Esophagus muscularis mucosa (tissue), 4 donors: ENCODE data around the gene QKI. TPM values are rescaled to one million over a fixed set of nuclear protein-coding genes. Genes with fewer than 3 reads are reported as not detected.

Experiments used
- DNase-seq: peaks from one replicate; pipeline ENCODE4 v3.0.0-alpha.2; 2017; ENCODE audit errors: extremely low spot score
- H3K27ac ChIP-seq, 4 donors: fragments of 200-600 bp; sonication (generic); replicated peaks in 1 of 4; 1 replicate in 3 of 4; 2 replicates in 1 of 4; pipeline ENCODE4 v1.5.1; 2016 to 2019; ENCODE audit warnings: mild to moderate bottlenecking in 1 of 4
- H3K27me3 ChIP-seq, 4 donors: fragments of 200-600 bp; sonication (generic); one replicate each; pipeline versions ENCODE4 v1.5.1 to v1.6.0; 2016 to 2019
- H3K36me3 ChIP-seq, 4 donors: fragments of 200-600 bp; sonication (generic); one replicate each; pipeline ENCODE4 v1.5.1; 2016 to 2019
- H3K4me1 ChIP-seq, 4 donors: fragments of 200-600 bp; sonication (generic); one replicate each; pipeline ENCODE4 v1.5.1; 2016 to 2019
- H3K4me3 ChIP-seq, 4 donors: fragments of 200-600 bp; sonication (generic); 1 replicate in 2 of 4; 2 replicates in 2 of 4; pipeline ENCODE4 v1.5.1; 2016 to 2019; ENCODE audit warnings: mild to moderate bottlenecking in 4 of 4, moderate library complexity in 1 of 4
- H3K9me3 ChIP-seq, 4 donors: fragments of 200-600 bp; sonication (generic); 1 replicate in 3 of 4; 2 replicates in 1 of 4; pipeline ENCODE4 v1.5.1; 2016 to 2019
- EP300 ChIP-seq: sonication (generic); formaldehyde crosslinking; IDR thresholded peaks from one replicate; pipeline ENCODE4 v1.6.1; 2017; ENCODE audit warnings: antibody characterized with exemption
- POLR2A ChIP-seq: fragments of 450-650 bp; IDR thresholded peaks from one replicate; pipeline ENCODE4 v1.6.1; 2017; ENCODE audit warnings: antibody characterized with exemption, moderate library complexity, mild to moderate bottlenecking, low read depth
- POLR2AphosphoS5 ChIP-seq, 2 donors: sonication (generic); formaldehyde crosslinking; IDR thresholded peaks; one replicate each; pipeline ENCODE4 v1.6.1; 2017; ENCODE audit warnings: antibody characterized with exemption in 2 of 2
- WGBS: methylation state at CpG from one replicate; pipeline ENCODE4 v1.1.5; 2018; 5-methylcytosine and 5-hydroxymethylcytosine counted together
- intact Hi-C: fragments of 100-400 bp; cut with DNase I; formaldehyde crosslinking; loops from one replicate; pipeline ENCODE4 v1.15.1; 2023
- total RNA-seq, 4 donors: library from RNA; depleted of rRNA; stranded (reverse); fragments of >200 nt; gene quantifications; one replicate each; pipeline versions ENCODE4 v1.1.0 to v1.2.1, GENCODE V29; 2016
- TF ChIP-seq, protein P1 (sequence below), 3 experiments: fragments of 200-600 bp in 2 of 3; fragments of 450-650 bp in 1 of 3; sonication (generic) in 2 of 3; IDR thresholded peaks; one replicate each; pipeline ENCODE4 v1.5.1; 2017 to 2019; ENCODE audit warnings: antibody characterized with exemption in 3 of 3, mild to moderate bottlenecking in 2 of 3, moderate library complexity in 1 of 3

The QKI gene
- total RNA-seq, 4 donors from 2014 or later, result 176 to 290 (median 237) TPM

DNA sequence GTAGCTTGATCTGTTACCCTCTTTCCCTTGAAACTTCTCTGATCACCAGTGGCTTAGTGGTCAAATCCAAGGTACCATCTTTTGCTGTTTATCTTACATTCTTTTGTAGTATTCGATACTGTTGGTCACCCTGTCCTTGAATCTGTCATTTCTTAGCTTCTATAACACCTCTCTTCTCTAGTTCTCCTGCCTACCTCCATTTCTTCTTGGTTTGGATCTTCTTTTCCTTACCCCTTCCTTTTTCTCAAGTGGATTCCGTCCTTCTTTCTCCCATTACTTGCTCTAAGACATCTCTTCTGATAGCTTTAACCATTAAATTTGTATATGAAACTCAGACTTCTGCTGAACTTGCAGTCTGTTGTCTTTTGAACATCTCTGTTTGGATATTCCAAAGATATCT, 39.9 kb downstream of the QKI start:
- intact Hi-C loops, result no loop called here
- H3K9me3 ChIP-seq, result no peaks in the 10 kb centered on the region
- TF ChIP-seq, protein P1, sequence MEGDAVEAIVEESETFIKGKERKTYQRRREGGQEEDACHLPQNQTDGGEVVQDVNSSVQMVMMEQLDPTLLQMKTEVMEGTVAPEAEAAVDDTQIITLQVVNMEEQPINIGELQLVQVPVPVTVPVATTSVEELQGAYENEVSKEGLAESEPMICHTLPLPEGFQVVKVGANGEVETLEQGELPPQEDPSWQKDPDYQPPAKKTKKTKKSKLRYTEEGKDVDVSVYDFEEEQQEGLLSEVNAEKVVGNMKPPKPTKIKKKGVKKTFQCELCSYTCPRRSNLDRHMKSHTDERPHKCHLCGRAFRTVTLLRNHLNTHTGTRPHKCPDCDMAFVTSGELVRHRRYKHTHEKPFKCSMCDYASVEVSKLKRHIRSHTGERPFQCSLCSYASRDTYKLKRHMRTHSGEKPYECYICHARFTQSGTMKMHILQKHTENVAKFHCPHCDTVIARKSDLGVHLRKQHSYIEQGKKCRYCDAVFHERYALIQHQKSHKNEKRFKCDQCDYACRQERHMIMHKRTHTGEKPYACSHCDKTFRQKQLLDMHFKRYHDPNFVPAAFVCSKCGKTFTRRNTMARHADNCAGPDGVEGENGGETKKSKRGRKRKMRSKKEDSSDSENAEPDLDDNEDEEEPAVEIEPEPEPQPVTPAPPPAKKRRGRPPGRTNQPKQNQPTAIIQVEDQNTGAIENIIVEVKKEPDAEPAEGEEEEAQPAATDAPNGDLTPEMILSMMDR (IDR thresholded peaks at IDR 0.05), result no peak
- TF ChIP-seq EP300 (no peak), POLR2AphosphoS5 (IDR thresholded peaks at IDR 0.05) (no peak), POLR2A (no peak)
- H3K27me3 ChIP-seq, result no peaks in the 10 kb centered on the region
- H3K4me3 ChIP-seq, result no peak overlapping the region
- no peak overlapping the region for H3K27ac ChIP-seq
- H3K4me1 ChIP-seq, result peaks cover 58 to 70% (median 58%) of the 10 kb centered on the region in 4 donors
- WGBS, result 95% methylated on average over 2 of the region's 2 CpGs
- peaks cover 0 to 13% (median 0%) of the 10 kb centered on the region in 4 donors for H3K36me3 ChIP-seq
- DNase-seq, result no peak

DNA sequence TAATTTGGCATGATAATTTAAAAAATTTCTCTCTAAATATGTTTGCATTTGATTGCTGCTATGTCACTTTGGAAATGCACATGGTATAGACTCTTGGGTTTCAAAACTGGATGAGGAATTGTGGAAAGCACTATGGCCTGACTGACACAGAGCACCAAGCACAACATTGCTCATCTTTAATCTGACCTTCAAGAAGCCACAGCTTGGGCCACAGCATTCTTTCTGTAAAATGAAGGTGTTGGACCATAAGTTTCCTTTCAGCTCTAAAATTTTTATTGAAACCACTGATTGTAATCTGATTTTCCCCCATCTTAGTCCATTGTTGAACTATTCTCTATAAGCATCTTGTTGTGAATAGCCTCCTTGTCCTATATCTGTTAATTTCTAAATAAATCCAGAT, 41.0 kb downstream of the QKI start:
- no peaks in the 10 kb centered on the region for H3K27me3 ChIP-seq
- H3K4me3 ChIP-seq, result no peak overlapping the region
- no peak for TF ChIP-seq EP300
- TF ChIP-seq POLR2A, result no peak
- TF ChIP-seq, protein P1 (IDR thresholded peaks at IDR 0.05), result no peak
- no peak for TF ChIP-seq POLR2AphosphoS5 (IDR thresholded peaks at IDR 0.05)
- intact Hi-C loops, result no loop called here
- H3K27ac ChIP-seq, result no peak overlapping the region
- peaks cover 0 to 13% (median 0%) of the 10 kb centered on the region in 4 donors for H3K36me3 ChIP-seq
- H3K4me1 ChIP-seq, result peaks cover 63 to 77% (median 66%) of the 10 kb centered on the region in 4 donors
- H3K9me3 ChIP-seq, result no peaks in the 10 kb centered on the region
- no peak for DNase-seq

DNA sequence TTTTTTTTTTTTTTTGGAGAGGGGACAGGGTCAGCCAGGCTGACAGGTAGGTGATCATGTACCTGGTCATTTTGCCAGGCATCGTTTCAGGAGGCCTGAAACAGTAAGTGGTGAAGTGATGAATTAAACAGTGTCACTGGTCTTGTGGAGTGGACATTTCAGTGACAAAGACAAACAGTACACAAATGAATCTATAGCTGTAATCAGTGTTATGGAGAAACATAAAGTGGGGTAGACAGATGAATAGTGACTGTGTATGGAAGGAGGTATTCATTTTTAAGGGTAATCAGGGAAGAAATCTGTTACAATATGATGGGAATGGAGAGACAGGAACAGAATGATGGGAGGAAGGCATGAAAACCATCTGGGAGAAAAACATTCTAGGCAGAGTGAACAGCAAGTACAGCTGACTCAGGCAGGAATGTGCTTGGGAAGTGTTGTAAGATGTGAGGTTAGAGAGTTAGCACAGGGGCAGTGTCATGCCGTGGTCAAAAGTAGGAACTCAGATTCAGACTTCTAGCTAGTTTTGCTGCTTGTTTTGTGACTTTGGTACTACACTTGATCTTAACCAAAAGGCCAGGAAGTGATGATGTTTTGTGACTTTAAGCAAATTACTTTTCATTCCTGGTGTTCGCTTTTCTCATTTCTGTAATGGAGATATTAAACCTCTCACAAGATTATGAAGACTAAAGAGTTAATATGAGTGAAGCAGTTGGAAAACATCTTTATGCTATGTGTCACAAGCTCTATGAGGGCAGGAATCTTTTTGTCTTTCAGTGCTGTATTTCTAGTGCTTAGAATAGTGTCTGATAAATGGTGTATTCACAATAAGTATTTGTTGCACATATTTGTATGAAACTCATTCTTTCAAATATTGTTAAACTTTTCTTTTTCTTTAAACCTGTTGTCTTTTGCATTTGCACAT, 43.4 kb downstream of the QKI start:
- peaks cover 0 to 13% (median 0%) of the 10 kb centered on the region in 4 donors for H3K36me3 ChIP-seq
- no peaks in the 10 kb centered on the region for H3K27me3 ChIP-seq
- DNase-seq, result no peak
- peak overlapping the region; percentile 6 to 70 (median 56) for H3K27ac ChIP-seq
- TF ChIP-seq POLR2A, result no peak
- TF ChIP-seq, protein P1 (IDR thresholded peaks at IDR 0.05), result peak in 1 of 3 experiments; percentile 16
- peak; percentile 55 to 74 for TF ChIP-seq POLR2AphosphoS5 (IDR thresholded peaks at IDR 0.05)
- peak overlapping the region in 1 of 4 donors; percentile 1 for H3K4me3 ChIP-seq
- H3K4me1 ChIP-seq, result peaks cover 62 to 86% (median 72%) of the 10 kb centered on the region in 4 donors
- intact Hi-C loops, result no loop called here
- WGBS, result 57% methylated on average over 3 of the region's 3 CpGs
- no peaks in the 10 kb centered on the region for H3K9me3 ChIP-seq

DNA sequence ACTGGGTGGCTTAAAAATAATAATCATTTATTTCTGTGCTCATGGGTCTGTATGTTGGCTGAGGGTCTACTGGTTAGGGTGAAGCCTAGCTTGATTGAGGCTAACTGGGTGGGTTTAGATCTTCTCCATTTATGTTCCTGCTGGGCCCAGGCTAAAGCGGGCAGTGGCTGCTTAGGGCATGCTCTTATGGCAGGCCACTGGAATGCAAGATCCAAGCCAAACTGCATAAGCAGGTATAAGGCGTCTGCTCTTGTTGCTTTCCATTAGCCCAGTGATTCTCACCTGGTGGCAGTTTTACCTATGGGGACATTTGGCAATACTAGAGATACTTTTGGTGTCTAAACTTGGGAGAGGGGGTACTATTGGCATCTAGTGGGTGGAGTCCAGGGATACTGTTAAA, 44.5 kb downstream of the QKI start:
- Histone ChIP-seq H3K36me3 (peaks cover 0 to 13% (median 0%) of the 10 kb centered on the region in 4 donors), H3K27me3 (no peaks in the 10 kb centered on the region), H3K4me3 (no peak overlapping the region), H3K4me1 (peaks cover 62 to 93% (median 70%) of the 10 kb centered on the region in 4 donors), H3K27ac (peak overlapping the region in 2 of 4 donors; percentile 57 to 68), H3K9me3 (no peaks in the 10 kb centered on the region)
- WGBS, result 94% methylated on average over 2 of the region's 2 CpGs
- intact Hi-C loops, result no loop called here
- no peak for DNase-seq
- TF ChIP-seq, protein P1 (IDR thresholded peaks at IDR 0.05), result no peak
- TF ChIP-seq POLR2AphosphoS5 (IDR thresholded peaks at IDR 0.05), result peak in 1 of 2 donors; percentile 14
